ENCODE data around the gene NEDD4. TPM values are rescaled to one million over a fixed set of nuclear protein-coding genes. Genes with fewer than 3 reads are reported as not detected.
"Not testable (repeated sequence)": the region's sequence is repeated elsewhere in the genome, so short reads cannot be mapped to it uniquely, and the experiment has no call there.

Gene NEDD4
- total and polyA plus RNA-seq, 5 donors = 2.6 to 11.6 (median 8.8) TPM

- intact Hi-C loops (cut with DNase I) = no loop called here
- Histone ChIP-seq H3K27ac (ENCODE audit: low read length) (no peak overlapping the region), H3K4me3 (ENCODE audit: low read length) (no peak overlapping the region), H3K9me3 (ENCODE audit: control insufficient read depth, low read length) (no peaks in the 10 kb centered on the region), H3K27me3 (ENCODE audit: control insufficient read depth, insufficient read depth) (no peaks in the 10 kb centered on the region), H3K4me1 (ENCODE audit: control insufficient read depth, insufficient read depth, low read length) (no peaks in the 10 kb centered on the region)
- WGBS = 80% methylated on average over 4 of the region's 4 CpGs
- DNase-seq (no peak), ATAC-seq (no peak)
These were observed 33.5 kb downstream of the NEDD4 start for GRCh38 chr15:55959744-55960447.

DNA sequence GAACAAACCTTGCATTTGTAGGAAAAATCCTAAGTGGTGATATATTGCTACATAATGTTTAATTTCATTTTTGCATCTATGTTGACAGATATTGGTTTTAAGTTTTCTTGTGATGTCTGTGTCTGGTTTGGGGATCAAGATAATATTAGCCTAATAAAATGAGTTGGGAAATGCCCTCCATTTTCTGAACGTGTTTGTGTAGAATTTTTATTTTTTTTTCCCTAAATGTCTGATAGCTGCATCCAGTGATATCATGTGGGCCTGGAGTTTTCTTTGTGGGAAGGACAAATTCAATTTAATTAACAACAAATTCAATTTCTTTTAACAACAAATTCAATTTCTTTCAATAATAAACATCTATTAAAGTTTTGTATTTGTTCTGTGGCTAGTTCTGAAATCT is 35.1 kb downstream of the NEDD4 start:
- no peak for ATAC-seq
- H3K27ac ChIP-seq (ENCODE audit: low read length) = no peak overlapping the region
- H3K9me3 ChIP-seq (ENCODE audit: control insufficient read depth, low read length) = no peaks in the 10 kb centered on the region
- no peak for DNase-seq
- H3K27me3 ChIP-seq (ENCODE audit: control insufficient read depth, insufficient read depth) = no peaks in the 10 kb centered on the region
- H3K4me3 ChIP-seq (ENCODE audit: low read length) = no peak overlapping the region
- 43% methylated on average over 1 of the region's 1 CpG for WGBS
- no peaks in the 10 kb centered on the region for H3K4me1 ChIP-seq (ENCODE audit: control insufficient read depth, insufficient read depth, low read length)
- intact Hi-C loops (cut with DNase I) = no loop called here

- DNase-seq (no peak), ATAC-seq (no peak)
- intact Hi-C loops (cut with DNase I) = no loop called here
- H3K4me3 ChIP-seq (ENCODE audit: low read length) = no peak overlapping the region
- H3K27ac ChIP-seq (ENCODE audit: low read length) = no peak overlapping the region
- no peaks in the 10 kb centered on the region for H3K27me3 ChIP-seq (ENCODE audit: control insufficient read depth, insufficient read depth)
- 95% methylated on average over 6 of the region's 6 CpGs for WGBS
- no peaks in the 10 kb centered on the region for H3K9me3 ChIP-seq (ENCODE audit: control insufficient read depth, low read length)
- no peaks in the 10 kb centered on the region for H3K4me1 ChIP-seq (ENCODE audit: control insufficient read depth, insufficient read depth, low read length)
These were observed 38.4 kb downstream of the NEDD4 start for GRCh38 chr15:55954862-55955605.

- H3K27me3 ChIP-seq (ENCODE audit: control insufficient read depth, insufficient read depth); intact Hi-C loops (cut with DNase I); H3K27ac ChIP-seq (ENCODE audit: low read length); ATAC-seq; H3K9me3 ChIP-seq (ENCODE audit: control insufficient read depth, low read length); H3K4me3 ChIP-seq (ENCODE audit: low read length); H3K4me1 ChIP-seq (ENCODE audit: control insufficient read depth, insufficient read depth, low read length); DNase-seq: not testable (repeated sequence)
- WGBS = 92% methylated on average over 14 of the region's 14 CpGs
These were observed 40.7 kb downstream of the NEDD4 start for GRCh38 chr15:55952501-55953274.

DNA sequence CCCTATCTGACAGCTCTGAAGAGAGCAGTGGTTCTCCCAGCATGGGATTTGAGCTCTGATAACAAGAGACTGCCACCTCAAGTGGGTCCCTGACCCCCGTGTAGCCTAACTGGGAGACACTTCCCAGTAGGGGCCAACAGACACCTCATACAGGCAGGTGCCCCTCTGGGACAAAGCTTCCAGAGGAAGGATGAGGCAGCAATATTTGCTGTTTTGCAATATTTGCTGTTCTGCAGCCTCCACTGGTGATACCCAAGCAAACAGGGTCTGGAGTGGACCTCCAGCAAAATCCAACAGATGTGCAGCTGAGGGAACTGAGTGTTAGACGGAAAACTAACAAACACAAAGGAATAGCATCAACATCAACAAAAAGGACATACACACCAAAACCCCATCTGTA is 48.8 kb downstream of the NEDD4 start:
- H3K4me1 ChIP-seq (ENCODE audit: control insufficient read depth, insufficient read depth, low read length); DNase-seq; H3K27me3 ChIP-seq (ENCODE audit: control insufficient read depth, insufficient read depth); ATAC-seq; intact Hi-C loops (cut with DNase I); H3K9me3 ChIP-seq (ENCODE audit: control insufficient read depth, low read length); H3K27ac ChIP-seq (ENCODE audit: low read length); H3K4me3 ChIP-seq (ENCODE audit: low read length): not testable (repeated sequence)
- 91% methylated on average over 2 of the region's 2 CpGs for WGBS

GRCh38 chr15:55942332-55942731 is 51.1 kb downstream of the NEDD4 start:
- no peak overlapping the region for H3K27ac ChIP-seq (ENCODE audit: low read length)
- H3K27me3 ChIP-seq (ENCODE audit: control insufficient read depth, insufficient read depth) = no peaks in the 10 kb centered on the region
- no peak for DNase-seq
- no peak overlapping the region for H3K4me3 ChIP-seq (ENCODE audit: low read length)
- H3K9me3 ChIP-seq (ENCODE audit: control insufficient read depth, low read length) = no peaks in the 10 kb centered on the region
- ATAC-seq = no peak
- intact Hi-C loops (cut with DNase I) = no loop called here
- peaks cover 3% of the 10 kb centered on the region for H3K4me1 ChIP-seq (ENCODE audit: control insufficient read depth, insufficient read depth, low read length)
- 55% methylated on average over 4 of the region's 4 CpGs for WGBS

GRCh38 chr15:55937040-55937439 is 56.4 kb downstream of the NEDD4 start:
- Histone ChIP-seq H3K9me3 (ENCODE audit: control insufficient read depth, low read length) (no peaks in the 10 kb centered on the region), H3K4me3 (ENCODE audit: low read length) (no peak overlapping the region), H3K27ac (ENCODE audit: low read length) (no peak overlapping the region), H3K27me3 (ENCODE audit: control insufficient read depth, insufficient read depth) (no peaks in the 10 kb centered on the region), H3K4me1 (ENCODE audit: control insufficient read depth, insufficient read depth, low read length) (no peaks in the 10 kb centered on the region)
- ATAC-seq (no peak), DNase-seq (no peak)
- intact Hi-C loops (cut with DNase I) = no loop called here
- WGBS = 47% methylated on average over 6 of the region's 6 CpGs

GRCh38 chr15:55928955-55929354 is 64.5 kb downstream of the NEDD4 start:
- Histone ChIP-seq H3K27ac (ENCODE audit: low read length) (no peak overlapping the region), H3K27me3 (ENCODE audit: control insufficient read depth, insufficient read depth) (no peaks in the 10 kb centered on the region), H3K9me3 (ENCODE audit: control insufficient read depth, low read length) (no peaks in the 10 kb centered on the region), H3K4me1 (ENCODE audit: control insufficient read depth, insufficient read depth, low read length) (no peaks in the 10 kb centered on the region), H3K4me3 (ENCODE audit: low read length) (no peak overlapping the region)
- intact Hi-C loops (cut with DNase I) = no loop called here
- no peak for ATAC-seq
- DNase-seq = no peak
- 90% methylated on average over 4 of the region's 4 CpGs for WGBS

DNA sequence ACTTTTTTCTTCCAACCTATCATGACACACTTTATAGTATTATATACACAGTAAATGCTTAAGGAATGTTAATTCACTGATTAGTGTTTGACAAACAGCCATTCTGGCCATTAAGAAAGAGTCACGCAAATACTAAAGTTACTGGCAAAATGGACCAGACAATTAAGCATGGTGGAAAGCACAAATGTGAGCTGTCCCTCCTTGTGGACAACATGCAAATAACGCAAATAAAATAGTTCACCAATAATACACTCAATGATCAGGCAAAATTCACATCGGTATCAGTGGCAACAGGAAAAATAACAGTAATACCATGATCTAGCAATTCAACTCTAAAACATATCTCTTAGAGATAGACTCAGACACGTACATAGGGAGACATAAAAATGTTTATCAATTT is 71.7 kb downstream of the NEDD4 start:
- Histone ChIP-seq H3K9me3 (ENCODE audit: control insufficient read depth, low read length) (no peaks in the 10 kb centered on the region), H3K4me3 (ENCODE audit: low read length) (no peak overlapping the region), H3K4me1 (ENCODE audit: control insufficient read depth, insufficient read depth, low read length) (no peaks in the 10 kb centered on the region), H3K27ac (ENCODE audit: low read length) (no peak overlapping the region), H3K27me3 (ENCODE audit: control insufficient read depth, insufficient read depth) (no peaks in the 10 kb centered on the region)
- intact Hi-C loops (cut with DNase I) = no loop called here
- ATAC-seq = no peak
- WGBS = 98% methylated on average over 4 of the region's 4 CpGs
- no peak for DNase-seq

GRCh38 chr15:55917881-55918296 is 75.5 kb downstream of the NEDD4 start:
- WGBS = 0% methylated on average over 1 of the region's 1 CpG
- no peak for DNase-seq
- H3K27ac ChIP-seq (ENCODE audit: low read length) = no peak overlapping the region

More at GRCh38 chr15:55917881-55918296, 75.5 kb downstream of the NEDD4 start:
- H3K9me3 ChIP-seq (ENCODE audit: control insufficient read depth, low read length) = no peaks in the 10 kb centered on the region
- ATAC-seq = peak; percentile 55 to 63
- peaks cover 1% of the 10 kb centered on the region for H3K4me1 ChIP-seq (ENCODE audit: control insufficient read depth, insufficient read depth, low read length)
- no peak overlapping the region for H3K4me3 ChIP-seq (ENCODE audit: low read length)
- intact Hi-C loops (cut with DNase I) = no loop called here
- H3K27me3 ChIP-seq (ENCODE audit: control insufficient read depth, insufficient read depth) = no peaks in the 10 kb centered on the region
